ENCODE measurements around the gene LY6G6D.

- TF ChIP-seq CTCF (conservative IDR thresholded peaks at IDR 0.05 in 1 of 2, IDR thresholded peaks at IDR 0.05 in 1 of 2; ENCODE audit: low read depth in 1 of 2, low read length in 2 of 2) = no peak
- TF ChIP-seq EZH2 (IDR thresholded peaks at IDR 0.05; ENCODE audit: low read length, missing control alignments) = no peak
Observed at GRCh38 chr6:31702819-31703716, 12.1 kb upstream of the LY6G6D start, which contains the start of gene ABHD16A.

Data from fibroblast of lung (primary cell).